Adrenal gland (tissue), 5 donors: ENCODE data around the gene CCNE1.

Experiments used
- CTCF ChIP-seq, 6 experiments: fragments of 450-650 bp in 4 of 6; fragments of 200-600 bp in 2 of 6; sonication (generic) in 1 of 6; IDR thresholded peaks; 1 replicate in 5 of 6; 2 replicates in 1 of 6; pipeline versions ENCODE4 v1.5.1 to v1.8.0; 2016 to 2021; ENCODE audit warnings: antibody characterized with exemption in 6 of 6, mild to moderate bottlenecking in 2 of 6, moderate library complexity in 1 of 6
- POLR2A ChIP-seq, 2 donors: fragments of 450-650 bp; IDR thresholded peaks; one replicate each; pipeline ENCODE4 v1.6.1; 2017; ENCODE audit warnings: antibody characterized with exemption in 2 of 2, mild to moderate bottlenecking in 2 of 2, moderate library complexity in 1 of 2
- donor health status: DM: no; HTN: no; CAD: no.

DNA sequence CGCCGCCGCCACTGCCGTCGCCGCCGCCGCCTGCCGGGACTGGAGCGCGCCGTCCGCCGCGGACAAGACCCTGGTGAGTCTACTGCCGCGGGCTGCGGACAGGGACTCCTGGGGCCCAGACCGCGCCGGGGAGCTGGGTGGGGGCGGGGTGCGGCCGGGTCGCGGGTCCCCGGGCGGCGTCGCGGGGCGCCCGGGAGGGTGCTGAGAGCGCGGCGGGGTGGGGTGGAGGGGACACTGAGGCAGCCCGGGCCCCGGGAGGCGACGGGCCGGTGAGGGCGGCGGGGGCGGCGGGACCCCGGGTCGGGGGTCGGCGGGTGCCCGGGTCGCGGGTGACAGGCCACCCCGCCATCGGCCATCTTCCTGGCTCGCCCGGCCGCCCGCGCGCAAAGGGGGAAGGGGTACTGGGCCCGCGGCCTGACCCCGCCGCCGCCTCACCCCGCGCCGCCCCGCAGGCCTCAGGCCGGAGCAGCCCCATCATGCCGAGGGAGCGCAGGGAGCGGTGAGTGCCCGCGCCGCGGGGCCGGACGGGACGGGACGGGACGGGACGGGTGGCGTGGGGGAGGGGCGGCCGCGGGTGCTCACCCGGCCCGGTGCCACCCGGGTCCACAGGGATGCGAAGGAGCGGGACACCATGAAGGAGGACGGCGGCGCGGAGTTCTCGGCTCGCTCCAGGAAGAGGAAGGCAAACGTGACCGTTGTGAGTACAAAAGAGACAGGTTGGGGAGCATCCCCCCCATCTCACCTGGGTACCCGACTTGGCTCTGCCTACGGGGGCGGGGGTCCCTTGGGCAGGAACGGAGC is 489 bp downstream of the CCNE1 start:
- TF ChIP-seq CTCF (IDR thresholded peaks at IDR 0.05) (no peak), POLR2A (IDR thresholded peaks at IDR 0.05) (no peak)
